ENCODE data around the gene ZNF784.
A peak's percentile ranks its signal among the peaks of the same experiment; 100 is the strongest.

Gene ZNF784

GRCh38 chr19:55653651-55654322, 29.4 kb upstream of the ZNF784 start:
- CTCF ChIA-PET: interaction anchor here (0.6 to 0.8 kb wide), 6 partner anchors 14 to 155 kb away, joined by 3 to 7 read pairs (median 4); no protein-coding TSS in a partner anchor
- peak overlapping the region; percentile 98 for H3K27ac ChIP-seq
- TF ChIP-seq, protein P1, sequence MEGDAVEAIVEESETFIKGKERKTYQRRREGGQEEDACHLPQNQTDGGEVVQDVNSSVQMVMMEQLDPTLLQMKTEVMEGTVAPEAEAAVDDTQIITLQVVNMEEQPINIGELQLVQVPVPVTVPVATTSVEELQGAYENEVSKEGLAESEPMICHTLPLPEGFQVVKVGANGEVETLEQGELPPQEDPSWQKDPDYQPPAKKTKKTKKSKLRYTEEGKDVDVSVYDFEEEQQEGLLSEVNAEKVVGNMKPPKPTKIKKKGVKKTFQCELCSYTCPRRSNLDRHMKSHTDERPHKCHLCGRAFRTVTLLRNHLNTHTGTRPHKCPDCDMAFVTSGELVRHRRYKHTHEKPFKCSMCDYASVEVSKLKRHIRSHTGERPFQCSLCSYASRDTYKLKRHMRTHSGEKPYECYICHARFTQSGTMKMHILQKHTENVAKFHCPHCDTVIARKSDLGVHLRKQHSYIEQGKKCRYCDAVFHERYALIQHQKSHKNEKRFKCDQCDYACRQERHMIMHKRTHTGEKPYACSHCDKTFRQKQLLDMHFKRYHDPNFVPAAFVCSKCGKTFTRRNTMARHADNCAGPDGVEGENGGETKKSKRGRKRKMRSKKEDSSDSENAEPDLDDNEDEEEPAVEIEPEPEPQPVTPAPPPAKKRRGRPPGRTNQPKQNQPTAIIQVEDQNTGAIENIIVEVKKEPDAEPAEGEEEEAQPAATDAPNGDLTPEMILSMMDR (conservative IDR thresholded peaks at IDR 0.05; ENCODE audit: low read depth): peak; percentile 98
- POLR2A ChIA-PET (ENCODE audit: low non-redundant PET): interaction anchor here (0.6 to 0.9 kb wide), 3 partner anchors 11 to 1489 kb away, joined by 3 to 4 read pairs (median 3); no protein-coding TSS in a partner anchor
- peak; percentile 94 for DNase-seq (ENCODE audit: low spot score)

DNA sequence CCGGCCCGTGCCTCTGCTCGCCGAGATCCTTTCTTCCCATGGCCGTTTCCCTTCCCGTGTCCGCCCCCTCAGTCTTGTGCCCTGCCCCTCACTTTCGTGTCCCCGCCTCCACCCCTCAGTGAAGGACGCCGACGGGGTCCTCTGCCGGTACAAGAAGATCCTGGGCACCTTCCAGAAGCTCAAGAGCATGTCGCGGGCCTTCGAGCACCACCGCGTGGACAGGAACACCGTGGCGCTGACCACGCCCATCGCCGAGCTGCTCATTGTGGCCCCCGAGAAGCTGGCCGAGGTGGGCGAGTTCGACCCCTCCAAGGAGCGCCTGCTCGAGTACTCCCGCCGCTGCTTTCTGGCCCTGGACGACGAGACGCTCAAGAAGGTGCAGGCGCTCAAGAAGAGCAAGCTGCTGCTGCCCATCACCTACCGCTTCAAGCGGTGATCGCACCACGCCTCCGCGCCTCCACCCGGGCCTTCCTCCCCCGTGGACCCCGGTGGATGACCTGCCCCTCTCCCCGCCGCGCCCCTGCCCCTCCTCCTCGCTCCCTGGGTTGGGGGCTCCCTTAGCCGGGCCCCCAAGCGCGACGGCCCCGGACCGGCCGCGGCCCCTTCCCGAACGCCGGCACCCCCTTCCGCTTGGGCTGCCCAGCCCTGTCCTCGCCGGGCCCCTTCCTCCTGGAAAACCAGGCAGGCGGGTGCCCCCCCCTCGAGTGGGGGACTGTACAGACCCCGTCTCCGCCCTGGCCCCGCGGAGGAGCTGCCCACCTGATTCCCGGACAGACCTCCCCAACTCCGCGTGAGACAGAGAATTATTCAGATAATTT, 28.2 kb upstream of the ZNF784 start:
- CTCF ChIA-PET: interaction anchor here (0.6 to 0.8 kb wide), 6 partner anchors 19 to 536 kb away, joined by 3 to 7 read pairs (median 4); no protein-coding TSS in a partner anchor
- H3K27ac ChIP-seq: peak overlapping the region; percentile 98

GRCh38 chr19:55651236-55651635, 26.9 kb upstream of the ZNF784 start:
- ChIA-PET CTCF (no interaction called here), POLR2A (ENCODE audit: low non-redundant PET) (no interaction called here)
- no peak for DNase-seq (ENCODE audit: low spot score)

More for the DNA sequence above, 28.2 kb upstream of the ZNF784 start:
- POLR2A ChIA-PET (ENCODE audit: low non-redundant PET): interaction anchor here (0.6 kb wide), 1 partner anchor 1491 kb away, joined by 4 read pairs; no protein-coding TSS in a partner anchor
- TF ChIP-seq, protein P1 (conservative IDR thresholded peaks at IDR 0.05; ENCODE audit: low read depth): no peak
- DNase-seq (ENCODE audit: low spot score): no peak

GRCh38 chr19:55650602-55651230, 26.4 kb upstream of the ZNF784 start:
- CTCF ChIA-PET: interaction anchor here (0.7 kb wide), 1 partner anchor 947 kb away, joined by 3 read pairs; no protein-coding TSS in a partner anchor
- no peak for DNase-seq (ENCODE audit: low spot score)
- TF ChIP-seq, protein P1 (conservative IDR thresholded peaks at IDR 0.05; ENCODE audit: low read depth): no peak
- peak overlapping the region; percentile 96 for H3K27ac ChIP-seq
- POLR2A ChIA-PET (ENCODE audit: low non-redundant PET): no interaction called here

More at GRCh38 chr19:55651236-55651635, 26.9 kb upstream of the ZNF784 start:
- peak overlapping the region; percentile 96 for H3K27ac ChIP-seq
- TF ChIP-seq, protein P1 (conservative IDR thresholded peaks at IDR 0.05; ENCODE audit: low read depth): no peak

DNA sequence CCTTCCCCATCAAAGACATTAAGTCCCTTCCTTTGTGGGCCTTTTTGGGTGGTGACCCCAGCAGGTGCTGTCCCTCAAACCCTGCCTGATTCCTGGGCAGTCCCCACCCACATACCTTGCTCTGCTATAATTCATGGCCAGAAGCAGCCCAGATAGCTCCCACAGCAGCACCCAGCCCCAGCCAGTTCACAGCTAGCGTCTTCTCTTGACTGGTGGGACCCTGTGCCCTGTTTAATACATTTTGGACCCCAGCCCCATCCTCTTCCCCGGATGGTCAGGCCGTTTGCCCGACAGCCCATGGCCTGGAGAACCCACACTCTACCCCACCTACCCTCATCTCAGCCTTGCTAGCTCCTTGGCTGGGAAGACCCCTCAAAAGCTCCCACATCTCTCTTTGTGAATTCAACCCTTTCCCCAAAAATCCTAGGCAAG, 25.8 kb upstream of the ZNF784 start:
- TF ChIP-seq, protein P1 (conservative IDR thresholded peaks at IDR 0.05; ENCODE audit: low read depth): no peak
- peak overlapping the region; percentile 96 for H3K27ac ChIP-seq
- CTCF ChIA-PET: interaction anchor here (0.7 kb wide), 1 partner anchor 946 kb away, joined by 3 read pairs; no protein-coding TSS in a partner anchor
- POLR2A ChIA-PET (ENCODE audit: low non-redundant PET): no interaction called here
- DNase-seq (ENCODE audit: low spot score): no peak
